ENCODE results near the gene PARL. TPM values are rescaled to one million over a fixed set of nuclear protein-coding genes. Genes with fewer than 3 reads are reported as not detected.

Gene PARL
- total RNA-seq, 1 experiment from 2014 or later: 69.2 TPM

DNA sequence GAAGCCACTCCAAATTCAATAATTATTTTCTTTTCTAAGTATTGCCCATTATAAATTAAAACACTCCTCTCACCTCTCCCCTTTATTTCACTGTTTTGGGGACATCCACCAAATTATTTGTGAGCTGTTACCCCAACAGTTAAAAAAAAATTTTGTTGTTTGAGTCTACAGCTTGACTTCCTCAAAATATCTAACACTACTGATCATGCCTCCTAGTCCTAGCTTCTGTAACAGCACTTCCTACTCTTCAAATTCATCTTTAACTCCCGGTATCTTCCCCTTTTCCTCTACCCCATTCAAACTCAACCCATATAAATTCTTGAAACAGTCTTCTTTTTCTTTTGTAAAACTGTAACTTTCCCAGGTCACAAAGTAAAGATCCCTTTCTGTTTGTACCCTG, 15.9 kb downstream of the PARL start:
- Histone ChIP-seq H4K20me1 (ENCODE audit: low read length) (no peaks in the 10 kb centered on the region), H3K9me2 (replicated peaks; ENCODE audit: low read length) (no peaks in the 10 kb centered on the region), H2AFZ (ENCODE audit: low read length) (no peak overlapping the region), H3K4me3 (ENCODE audit: low read length) (no peak overlapping the region), H3K27me3 (ENCODE audit: low read length) (no peaks in the 10 kb centered on the region), H3K9me3 (ENCODE audit: low read length) (no peaks in the 10 kb centered on the region), H3K4me1 (ENCODE audit: insufficient read depth, low read length) (no peaks in the 10 kb centered on the region), H3K27ac (ENCODE audit: low read length) (no peak overlapping the region), H3F3A (ENCODE audit: low read length, unreplicated experiment) (no peaks in the 10 kb centered on the region), H3K9ac (ENCODE audit: low read length) (no peak overlapping the region), H3K79me2 (ENCODE audit: low read length) (peaks cover 56% of the 10 kb centered on the region), H3K4me2 (ENCODE audit: low read length) (no peak overlapping the region), H3K36me3 (ENCODE audit: low read depth, low read length) (peaks cover 18% of the 10 kb centered on the region)
- no peak for ATAC-seq
- CTCF ChIA-PET: no interaction called here
- TF ChIP-seq EZH2phosphoT487 (IDR thresholded peaks at IDR 0.05; ENCODE audit: borderline replicate concordance, low read length) (no peak), EZH2 (IDR thresholded peaks at IDR 0.05; ENCODE audit: low read length, unreplicated experiment) (no peak)
- TF ChIP-seq, protein P1, sequence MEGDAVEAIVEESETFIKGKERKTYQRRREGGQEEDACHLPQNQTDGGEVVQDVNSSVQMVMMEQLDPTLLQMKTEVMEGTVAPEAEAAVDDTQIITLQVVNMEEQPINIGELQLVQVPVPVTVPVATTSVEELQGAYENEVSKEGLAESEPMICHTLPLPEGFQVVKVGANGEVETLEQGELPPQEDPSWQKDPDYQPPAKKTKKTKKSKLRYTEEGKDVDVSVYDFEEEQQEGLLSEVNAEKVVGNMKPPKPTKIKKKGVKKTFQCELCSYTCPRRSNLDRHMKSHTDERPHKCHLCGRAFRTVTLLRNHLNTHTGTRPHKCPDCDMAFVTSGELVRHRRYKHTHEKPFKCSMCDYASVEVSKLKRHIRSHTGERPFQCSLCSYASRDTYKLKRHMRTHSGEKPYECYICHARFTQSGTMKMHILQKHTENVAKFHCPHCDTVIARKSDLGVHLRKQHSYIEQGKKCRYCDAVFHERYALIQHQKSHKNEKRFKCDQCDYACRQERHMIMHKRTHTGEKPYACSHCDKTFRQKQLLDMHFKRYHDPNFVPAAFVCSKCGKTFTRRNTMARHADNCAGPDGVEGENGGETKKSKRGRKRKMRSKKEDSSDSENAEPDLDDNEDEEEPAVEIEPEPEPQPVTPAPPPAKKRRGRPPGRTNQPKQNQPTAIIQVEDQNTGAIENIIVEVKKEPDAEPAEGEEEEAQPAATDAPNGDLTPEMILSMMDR (conservative IDR thresholded peaks at IDR 0.05; ENCODE audit: low read depth, low read length): no peak
- no TSS peak for BruUV-seq (replicated peaks)
- no peak for DNase-seq
- intact Hi-C loops (cut with micrococcal nuclease): no loop called here
- POLR2A ChIA-PET (ENCODE audit: unreplicated experiment): no interaction called here

DNA sequence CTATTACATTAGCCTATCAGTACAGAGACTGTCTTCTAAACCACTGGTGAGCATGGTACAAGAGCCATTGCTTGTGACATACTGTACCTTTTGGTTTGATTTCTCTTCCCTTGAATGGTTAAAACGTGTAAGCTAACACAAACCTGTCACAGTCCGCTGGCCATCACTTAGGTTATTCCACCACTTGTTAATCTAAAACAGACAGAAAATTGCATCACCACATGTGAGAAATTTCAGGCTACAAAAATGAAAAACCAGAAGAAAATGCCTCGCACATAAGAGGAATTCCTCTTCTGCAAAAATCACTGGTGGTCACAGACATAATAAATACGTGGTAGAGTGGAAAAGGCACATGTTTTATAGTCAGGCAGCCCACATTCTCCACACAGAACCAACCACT, 22.1 kb downstream of the PARL start:
- Histone ChIP-seq H3K9ac (ENCODE audit: low read length) (no peak overlapping the region), H2AFZ (ENCODE audit: low read length) (no peak overlapping the region), H3F3A (ENCODE audit: low read length, unreplicated experiment) (no peaks in the 10 kb centered on the region), H3K4me2 (ENCODE audit: low read length) (no peak overlapping the region), H3K27me3 (ENCODE audit: low read length) (no peaks in the 10 kb centered on the region), H3K4me3 (ENCODE audit: low read length) (no peak overlapping the region), H3K9me3 (ENCODE audit: low read length) (no peaks in the 10 kb centered on the region), H3K79me2 (ENCODE audit: low read length) (no peaks in the 10 kb centered on the region), H3K27ac (ENCODE audit: low read length) (no peak overlapping the region), H3K4me1 (ENCODE audit: insufficient read depth, low read length) (no peaks in the 10 kb centered on the region), H3K36me3 (ENCODE audit: low read depth, low read length) (peaks cover 41% of the 10 kb centered on the region), H4K20me1 (ENCODE audit: low read length) (no peaks in the 10 kb centered on the region), H3K9me2 (replicated peaks; ENCODE audit: low read length) (no peaks in the 10 kb centered on the region)
- ATAC-seq (no peak), DNase-seq (no peak)
- intact Hi-C loops (cut with micrococcal nuclease): no loop called here
- TF ChIP-seq, protein P1 (conservative IDR thresholded peaks at IDR 0.05; ENCODE audit: low read depth, low read length): no peak
- POLR2A ChIA-PET (ENCODE audit: unreplicated experiment): no interaction called here
- CTCF ChIA-PET: no interaction called here
- BruUV-seq (replicated peaks): no TSS peak

DNA sequence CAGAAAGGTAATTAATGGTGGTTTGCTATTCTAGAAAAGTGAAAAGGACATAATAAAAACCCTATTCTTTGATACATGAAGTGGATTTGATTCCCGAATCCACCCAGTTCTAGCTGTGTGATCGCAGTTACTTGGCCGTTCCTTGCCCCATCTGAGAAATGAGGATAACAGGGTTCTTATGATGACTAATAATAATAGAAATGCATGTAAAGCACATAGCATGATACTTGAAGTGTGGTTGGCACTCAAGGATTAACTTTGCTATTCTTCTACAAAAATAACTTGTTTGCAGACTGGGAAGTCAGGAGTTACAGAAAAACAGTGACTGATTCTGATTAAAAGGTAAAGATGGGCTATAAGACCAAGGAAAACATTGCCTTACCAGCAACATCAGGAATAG, 26.8 kb downstream of the PARL start:
- no peak for DNase-seq
- CTCF ChIA-PET: no interaction called here

More for the DNA sequence above, 26.8 kb downstream of the PARL start:
- no peaks in the 10 kb centered on the region for H3K9me3 ChIP-seq (ENCODE audit: low read length)
- peaks cover 36% of the 10 kb centered on the region for H3K36me3 ChIP-seq (ENCODE audit: low read depth, low read length)
- H3K27ac ChIP-seq (ENCODE audit: low read length): no peak overlapping the region
- no peak overlapping the region for H3K4me2 ChIP-seq (ENCODE audit: low read length)
- H3K27me3 ChIP-seq (ENCODE audit: low read length): no peaks in the 10 kb centered on the region
- H2AFZ ChIP-seq (ENCODE audit: low read length): no peak overlapping the region
- H4K20me1 ChIP-seq (ENCODE audit: low read length): peaks cover 4% of the 10 kb centered on the region; the same call in 1 of the 2 replicates
- no peak for ATAC-seq
- no peaks in the 10 kb centered on the region for H3F3A ChIP-seq (ENCODE audit: low read length, unreplicated experiment)
- H3K4me1 ChIP-seq (ENCODE audit: insufficient read depth, low read length): no peaks in the 10 kb centered on the region
- POLR2A ChIA-PET (ENCODE audit: unreplicated experiment): no interaction called here
- H3K9ac ChIP-seq (ENCODE audit: low read length): no peak overlapping the region
- H3K4me3 ChIP-seq (ENCODE audit: low read length): no peak overlapping the region
- no TSS peak for BruUV-seq (replicated peaks)
- TF ChIP-seq EZH2phosphoT487 (IDR thresholded peaks at IDR 0.05; ENCODE audit: borderline replicate concordance, low read length): no peak
- TF ChIP-seq, protein P1 (conservative IDR thresholded peaks at IDR 0.05; ENCODE audit: low read depth, low read length): no peak
- no peak for TF ChIP-seq EZH2 (IDR thresholded peaks at IDR 0.05; ENCODE audit: low read length, unreplicated experiment)
- intact Hi-C loops (cut with micrococcal nuclease): no loop called here
- H3K79me2 ChIP-seq (ENCODE audit: low read length): no peaks in the 10 kb centered on the region
- no peaks in the 10 kb centered on the region for H3K9me2 ChIP-seq (replicated peaks; ENCODE audit: low read length)
